Activated naive CD8-positive, alpha-beta T cell treated with anti-CD3 and anti-CD28 coated beads, Interleukin-2, amount 50 U/mL, for 16 hours (primary cell): ENCODE data around the gene LHFPL2.

ENCODE experiments used
- DNase-seq: peaks from one replicate; pipeline ENCODE4 v3.0.0-alpha.2; 2020; ENCODE audit warnings: low read depth, low spot score

The LHFPL2 gene

GRCh38 chr5:78640662-78641474, 7.7 kb downstream of the LHFPL2 start:
- no peak for DNase-seq

- DNase-seq = no peak
Observed at GRCh38 chr5:78639791-78640190, 8.8 kb downstream of the LHFPL2 start.

DNA sequence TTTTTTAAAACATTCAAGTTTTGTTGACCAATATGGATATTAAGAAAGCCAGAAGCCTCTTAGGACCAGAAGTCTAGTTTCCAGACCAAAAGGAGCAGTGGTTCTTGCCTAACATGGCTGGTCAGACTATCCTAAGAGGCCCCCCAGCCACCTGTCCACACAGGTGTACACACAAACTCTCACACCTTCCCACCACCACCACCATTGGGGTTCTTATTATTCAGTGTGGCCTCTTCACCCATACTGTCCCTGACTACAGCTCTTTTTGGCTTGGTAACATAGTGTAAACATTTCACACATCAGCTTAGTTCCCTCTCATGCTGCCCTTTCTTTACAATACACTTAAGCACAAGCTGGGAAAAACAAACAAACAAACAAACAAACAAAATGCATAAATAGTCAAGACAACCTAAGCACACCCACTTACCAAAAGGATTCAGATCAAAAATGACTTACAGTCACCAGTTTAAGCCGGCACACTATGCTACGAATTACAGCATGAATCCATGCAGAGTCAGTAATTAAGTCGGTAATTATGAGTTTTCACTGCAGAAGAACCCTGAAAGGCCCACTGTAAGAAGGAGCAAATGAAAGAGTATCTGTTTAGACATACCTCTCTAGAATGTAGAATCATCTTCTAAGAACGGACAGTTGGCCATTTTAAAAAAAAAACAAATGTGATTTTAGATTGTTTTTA, 9.5 kb downstream of the LHFPL2 start:
- no peak for DNase-seq

DNA sequence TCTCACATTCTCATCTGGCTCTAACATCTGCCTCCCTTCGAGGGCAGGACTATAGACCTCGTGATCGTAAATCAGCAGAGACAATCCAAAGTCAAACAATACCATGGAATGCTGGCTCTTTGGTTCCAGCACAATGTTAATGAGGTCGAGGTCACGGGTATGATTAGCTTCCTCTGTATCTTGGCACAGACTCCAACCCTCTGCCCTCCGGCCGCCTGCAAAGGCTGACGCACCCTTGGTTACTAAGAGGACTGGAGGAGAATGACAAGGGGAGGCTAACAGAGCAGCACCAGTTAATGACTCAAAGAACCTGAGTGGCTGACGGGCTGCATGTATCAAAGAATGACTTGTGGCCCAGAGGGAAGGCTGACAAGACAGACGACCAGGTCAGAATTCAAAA, 10.1 kb downstream of the LHFPL2 start:
- no peak for DNase-seq

DNA sequence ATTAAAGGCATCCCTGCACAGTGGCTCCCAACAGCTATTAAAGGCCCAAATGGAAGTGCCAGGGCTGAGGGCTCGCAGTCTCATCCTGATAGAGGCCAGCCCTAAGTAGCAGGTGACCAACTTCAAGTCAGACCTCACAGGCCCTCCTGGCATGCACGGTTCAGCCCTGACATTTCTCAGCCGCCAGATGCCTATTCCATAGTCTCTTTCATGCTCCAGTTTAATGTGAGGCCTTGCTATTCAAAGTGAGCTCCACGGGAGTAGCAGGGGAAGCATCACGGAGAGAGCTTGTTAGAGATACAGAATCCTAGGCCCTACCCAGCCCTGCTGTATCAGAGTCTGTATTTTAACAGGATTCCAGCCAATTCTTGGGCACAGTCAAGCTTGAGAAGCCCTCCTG, 11.1 kb downstream of the LHFPL2 start:
- no peak for DNase-seq

DNA sequence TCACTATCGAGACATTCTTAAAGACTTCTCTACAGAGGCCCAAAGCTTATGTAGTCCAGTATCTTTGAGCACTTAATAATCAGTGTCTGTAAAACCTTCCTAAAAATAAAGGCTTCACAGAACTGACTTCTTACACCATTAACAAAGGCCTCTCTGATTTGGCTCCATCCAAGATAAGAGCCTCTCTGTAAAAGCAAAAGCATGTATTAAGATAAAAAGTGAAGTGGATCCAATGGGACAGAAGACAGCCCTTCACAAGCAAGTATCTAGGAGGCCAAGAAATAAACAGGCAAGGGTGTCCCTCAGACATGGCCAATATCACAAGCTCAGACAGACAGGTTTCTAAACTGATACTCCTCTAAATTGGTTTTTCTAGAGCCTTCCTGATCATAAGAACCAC, 11.9 kb downstream of the LHFPL2 start:
- DNase-seq = no peak

GRCh38 chr5:78634634-78635033, 13.9 kb downstream of the LHFPL2 start:
- no peak for DNase-seq

DNA sequence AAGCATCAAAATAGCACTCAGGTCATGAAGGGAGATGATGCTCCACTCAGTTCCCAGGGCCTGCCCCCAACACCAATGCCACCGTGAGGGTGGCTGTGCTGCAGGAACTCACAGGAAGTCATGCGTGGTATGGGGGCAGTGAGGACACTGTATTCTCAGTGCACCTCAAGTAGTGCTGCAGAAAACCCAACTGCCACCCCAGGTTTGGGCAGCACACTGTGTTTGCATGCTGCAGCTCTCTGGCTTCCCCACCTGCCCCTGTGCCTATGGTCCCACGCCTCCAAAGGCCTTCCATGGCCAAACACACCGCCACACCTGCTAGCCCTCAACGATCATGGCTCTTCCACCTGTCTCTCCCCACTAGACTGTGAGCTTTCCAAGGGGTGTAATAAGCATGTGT, 14.3 kb downstream of the LHFPL2 start:
- no peak for DNase-seq

- DNase-seq = no peak
Observed at GRCh38 chr5:78633700-78634099, 14.9 kb downstream of the LHFPL2 start.

GRCh38 chr5:78632467-78632866, 16.1 kb downstream of the LHFPL2 start:
- no peak for DNase-seq

DNA sequence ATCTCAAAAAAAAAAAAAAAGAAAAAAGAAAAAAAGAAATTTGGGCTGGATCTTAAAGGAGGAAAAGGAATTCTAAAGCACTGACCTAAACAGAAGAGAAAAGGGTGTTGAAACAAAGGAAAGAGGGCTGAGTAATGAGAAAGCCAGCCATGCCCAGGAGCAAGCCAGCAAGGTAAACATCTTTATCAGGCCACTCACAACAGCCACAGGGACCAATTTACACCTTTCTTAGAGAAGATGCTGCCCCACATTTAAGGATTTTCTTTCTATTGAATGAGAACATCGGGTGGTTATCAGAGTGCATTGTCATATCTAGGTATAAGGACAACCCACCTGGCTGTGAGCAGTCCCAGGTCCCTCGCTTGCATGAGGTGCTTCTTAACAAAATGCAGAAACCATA, 16.6 kb downstream of the LHFPL2 start:
- no peak for DNase-seq

- no peak for DNase-seq
Observed at GRCh38 chr5:78630047-78630446, 18.5 kb downstream of the LHFPL2 start.

DNA sequence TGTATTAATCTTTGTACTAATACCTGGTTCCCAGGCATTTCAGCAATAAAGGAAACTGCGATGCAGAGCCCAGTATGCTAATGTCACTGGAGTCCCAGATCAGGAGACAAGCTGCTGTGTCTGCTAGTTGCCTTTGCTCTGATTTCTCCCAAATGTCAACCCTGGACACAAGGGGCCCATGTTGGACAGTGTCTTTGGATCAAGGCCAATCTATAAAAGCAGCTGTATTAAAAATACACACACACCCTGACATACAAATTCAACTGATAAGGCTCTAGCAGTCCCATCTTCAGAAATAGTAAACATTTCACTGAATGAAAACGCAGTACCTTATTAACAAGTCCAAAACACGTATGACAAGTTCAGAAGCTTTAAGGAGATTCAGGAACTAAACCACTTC, 18.9 kb downstream of the LHFPL2 start:
- DNase-seq = no peak

GRCh38 chr5:78628270-78628992, 20.1 kb downstream of the LHFPL2 start:
- DNase-seq = no peak

DNA sequence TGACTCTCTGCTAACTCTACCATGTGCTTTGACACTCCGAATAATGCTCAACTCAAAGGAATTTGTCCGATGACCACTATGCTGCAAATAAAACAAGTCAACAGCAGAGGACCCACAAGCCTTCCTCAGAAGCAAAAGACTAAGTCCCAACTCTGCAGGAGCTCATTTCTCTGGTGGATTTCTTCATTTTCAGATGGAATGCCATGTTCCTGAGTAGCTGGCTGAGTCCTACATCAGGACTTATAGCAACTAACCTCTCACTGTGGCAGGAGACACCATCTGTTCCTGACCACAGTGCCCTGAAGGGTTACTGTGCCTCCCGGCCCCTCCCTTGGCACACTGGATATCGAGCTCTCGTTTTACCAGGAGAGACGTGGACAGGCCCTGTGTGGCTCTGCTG, 20.8 kb downstream of the LHFPL2 start:
- no peak for DNase-seq

DNA sequence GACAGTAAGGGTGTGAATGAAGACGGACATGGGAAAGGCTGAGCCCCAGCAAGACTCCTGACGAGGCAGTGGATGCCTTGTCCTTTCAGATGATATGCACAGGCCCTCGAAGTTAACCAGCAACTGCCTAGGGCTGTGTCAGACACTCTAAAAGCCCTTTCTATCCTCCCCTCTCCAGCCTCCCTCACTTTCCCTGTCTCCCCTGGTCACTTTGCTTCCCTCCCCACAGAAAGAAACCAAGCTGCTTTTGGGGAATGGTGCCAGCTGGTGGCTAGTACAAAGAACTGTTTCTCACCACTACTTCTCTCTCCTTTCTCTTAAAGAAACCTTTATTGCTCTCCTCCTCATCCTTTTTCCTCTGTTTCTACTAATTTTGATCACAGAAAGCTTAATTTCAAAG, 21.4 kb downstream of the LHFPL2 start:
- no peak for DNase-seq

GRCh38 chr5:78626009-78626571, 22.5 kb downstream of the LHFPL2 start:
- no peak for DNase-seq

- DNase-seq = no peak
Observed at GRCh38 chr5:78624992-78625391, 23.6 kb downstream of the LHFPL2 start.

DNA sequence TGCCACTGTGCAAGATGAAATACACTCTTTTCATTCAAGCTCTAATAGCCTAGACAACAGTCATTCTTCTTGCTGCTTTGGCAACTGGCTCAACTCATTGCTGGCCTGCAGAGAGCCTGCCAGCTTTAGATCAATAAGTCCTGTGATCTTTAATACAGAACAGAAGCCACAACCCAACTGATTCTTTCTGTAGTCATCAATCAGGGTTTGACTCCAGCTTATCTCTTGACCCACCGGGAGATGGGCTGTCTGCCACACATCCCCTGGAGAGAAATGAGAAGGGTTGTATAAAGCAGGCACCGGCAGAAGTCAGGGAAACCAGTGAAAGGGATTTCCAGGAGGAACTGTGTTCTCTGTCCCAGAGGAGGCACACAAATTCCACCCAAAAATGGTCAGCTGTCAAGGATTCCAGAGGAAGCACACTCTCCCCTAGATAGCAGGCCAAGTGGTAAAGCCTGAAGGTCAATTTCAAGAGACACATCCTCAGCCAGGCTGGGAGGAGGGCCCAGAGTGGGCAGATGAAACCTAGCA, 24.5 kb downstream of the LHFPL2 start:
- DNase-seq = no peak

DNA sequence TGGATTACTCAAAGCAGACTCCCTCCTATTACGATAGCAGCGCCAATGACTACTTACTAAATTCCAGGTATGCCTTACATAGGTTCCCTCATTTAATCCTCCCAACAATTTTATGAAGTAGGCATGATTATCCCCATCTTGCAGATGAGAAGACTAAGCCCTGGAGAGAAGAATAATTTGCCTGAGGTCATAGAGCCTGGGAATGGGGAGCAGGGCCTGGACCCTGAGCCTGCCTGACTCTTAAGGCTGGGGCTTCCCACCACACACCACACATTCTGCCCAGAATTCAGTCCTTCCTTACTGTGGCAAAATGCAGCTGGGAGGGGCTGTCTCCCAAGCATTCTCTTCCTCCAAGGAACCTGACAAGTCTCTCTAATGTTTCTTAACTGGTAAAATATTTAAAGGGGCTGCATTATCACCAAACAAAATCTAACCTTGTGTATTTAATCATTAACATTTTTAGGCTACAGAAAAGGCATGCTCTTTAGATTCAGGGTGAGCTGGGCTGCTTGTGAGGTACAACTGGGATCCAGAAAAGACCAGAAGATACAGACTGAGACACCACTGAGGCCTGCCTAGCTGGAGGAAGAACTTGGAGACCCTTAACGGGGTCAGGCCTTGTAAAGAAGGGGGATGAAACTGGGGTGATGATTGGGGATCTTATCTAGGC, 26.1 kb downstream of the LHFPL2 start:
- DNase-seq = no peak

GRCh38 chr5:78621291-78621738, 27.3 kb downstream of the LHFPL2 start:
- no peak for DNase-seq
